Heart left ventricle (tissue), 16 donors: ENCODE measurements around the gene RNU1-2. TPM values are rescaled to one million over a fixed set of nuclear protein-coding genes. Genes with fewer than 3 reads are reported as not detected.
"Not testable (repeated sequence)": the region's sequence is repeated elsewhere in the genome, so short reads cannot be mapped to it uniquely, and the experiment has no call there.

ENCODE experiments used
- ATAC-seq, 4 donors: fragments of 200-7000 bp; cut with Tn5 transposase; one replicate each; pipeline ENCODE4 v1.9.1; 2020 to 2022; ENCODE audit warnings: moderate library complexity in 4 of 4, mild to moderate bottlenecking in 3 of 4, moderate number of reproducible peaks in 1 of 4
- DNase-seq, 5 donors: peaks; one replicate each; pipeline ENCODE4 v3.0.0-alpha.2; 2020
- H3K27ac ChIP-seq, 12 donors: fragments of 200-600 bp; sonication (generic) in 4 of 12; one replicate each; pipeline versions ENCODE4 v1.5.0 to v1.8.0; 2016 to 2022; ENCODE audit warnings: mild to moderate bottlenecking in 2 of 12
- H3K27me3 ChIP-seq, 9 donors: fragments of 200-600 bp; sonication (generic) in 2 of 9; one replicate each; pipeline versions ENCODE4 v1.5.1 to v1.8.0; 2016 to 2022; ENCODE audit warnings: mild to moderate bottlenecking in 3 of 9
- H3K36me3 ChIP-seq, 9 donors: fragments of 200-600 bp; sonication (generic) in 2 of 9; one replicate each; pipeline versions ENCODE4 v1.5.0 to v1.8.0; 2018 to 2022; ENCODE audit warnings: mild to moderate bottlenecking in 2 of 9
- H3K4me1 ChIP-seq, 12 donors: fragments of 200-600 bp; sonication (generic) in 4 of 12; one replicate each; pipeline versions ENCODE4 v1.5.0 to v1.8.0; 2016 to 2022; ENCODE audit warnings: mild to moderate bottlenecking in 3 of 12
- H3K4me3 ChIP-seq, 12 donors: fragments of 200-600 bp; sonication (generic) in 4 of 12; one replicate each; pipeline versions ENCODE4 v1.5.0 to v1.8.0; 2017 to 2022; ENCODE audit warnings: mild to moderate bottlenecking in 9 of 12, moderate library complexity in 4 of 12
- H3K9me3 ChIP-seq, 12 donors: fragments of 200-600 bp; sonication (generic) in 4 of 12; one replicate each; pipeline versions ENCODE4 v1.5.0 to v1.8.0; 2016 to 2022; ENCODE audit warnings: mild to moderate bottlenecking in 1 of 12
- CTCF ChIP-seq, 12 donors: fragments of 200-600 bp; sonication (generic) in 4 of 12; IDR thresholded peaks; one replicate each; pipeline versions ENCODE4 v1.5.0 to v1.8.0; 2018 to 2022; ENCODE audit warnings: antibody characterized with exemption in 12 of 12, mild to moderate bottlenecking in 5 of 12
- POLR2A ChIP-seq, 2 donors: fragments of 450-650 bp; IDR thresholded peaks; one replicate each; pipeline ENCODE4 v1.6.1; 2017; ENCODE audit warnings: antibody characterized with exemption in 2 of 2, mild to moderate bottlenecking in 2 of 2, moderate library complexity in 2 of 2
- WGBS, 4 donors: extraction: QIAGEN DNeasy Blood & Tissue Kit in 2 of 4; methylation state at CpG; one replicate each; pipeline versions ENCODE4 v1.1.5 to v1.1.7; 2013 to 2018; 5-methylcytosine and 5-hydroxymethylcytosine counted together
- intact Hi-C, 10 donors: fragments of 100-400 bp; cut with DNase I; formaldehyde crosslinking; loops; one replicate each; pipeline versions ENCODE4 v1.11.1 to v1.14.2; 2022
- microRNA-seq, 4 donors: library from miRNA; unstranded; fragments of <30 nt; microRNA quantifications; one replicate each; pipeline versions ENCODE4 to v1.2.0, GENCODE V29; 2017 to 2020
- polyA plus RNA-seq, 2 donors: library from polyadenylated mRNA; stranded (reverse); fragments of 200-250 nt; gene quantifications; one replicate each; pipeline ENCODE4 v1.2.3, GENCODE V29; 2013
- total RNA-seq, 9 donors: library from RNA; depleted of rRNA in 2 of 9; stranded (reverse); fragments of >200 nt in 2 of 9; fragmentation: NEBNext Ultra II Directional in 3 of 9; extraction: Animal tissue kit (Norgen Biotek cat#: 25700) in 3 of 9; gene quantifications; one replicate each; pipeline versions ENCODE4 v1.1.0 to v1.2.4, GENCODE V29; 2016 to 2023
- donor health status: ischemic (EF 13 %, LVEDD 7.1; RV severe dilation, severe dysfunction).
- donor health status: healthy with polysubstance abuse.
- donor health status: DM: no; HTN: yes; CAD: no.
- donor health status: DM: no; HTN: no; CAD: no.
- donor health status: ischemic (EF 25% LVEDD 6.9; RV normal size, moderate dysfunction).
- donor health status: ischemic (EF 25% LVEDD 5.7; RV mildly dilated, moderate dysfunction).
- donor health status: healthy.
- donor health status: DM: yes; HTN: yes; CAD: no.
- donor health status: ischemic (EF 35%, LVEDD 5.7; RV mildly dilated, moderate dysfunction).
- donor health status: nonischemic (EF 11% LVEDD 7.7; RV severe dilation, severe dysfunction).
- donor health status: DM: yes; HTN: yes; CAD: no.
- donor health status: PGD.
- donor health status: ischemic (EF 29% LVEDD 5.4; RV normal size, mild dysfunction).
- donor health status: nonischemic (EF 23%, LVEDD 6.1; RV moderate dilation, normal function).

RNU1-2 gene
- total and polyA plus RNA-seq, 11 donors, result 364 to 3,776 (median 2,470) TPM; not detected in 4

- H3K36me3 ChIP-seq, result peaks cover 0 to 69% (median 32%) of the 10 kb centered on the region in 9 donors
- intact Hi-C loops, H3K27ac ChIP-seq, H3K27me3 ChIP-seq, H3K9me3 ChIP-seq, DNase-seq, H3K4me1 ChIP-seq, H3K4me3 ChIP-seq: not testable (repeated sequence)
- 90 to 93% (median 92%) methylated on average over 8 to 16 of the region's 16 CpGs for whole genome bisulfite sequencing, 4 donors
- peak in 2 of 4 donors; percentile 16 to 24 for ATAC-seq
These were observed 40.8 kb downstream of the RNU1-2 start for GRCh38 chr1:16936580-16936979.

DNA sequence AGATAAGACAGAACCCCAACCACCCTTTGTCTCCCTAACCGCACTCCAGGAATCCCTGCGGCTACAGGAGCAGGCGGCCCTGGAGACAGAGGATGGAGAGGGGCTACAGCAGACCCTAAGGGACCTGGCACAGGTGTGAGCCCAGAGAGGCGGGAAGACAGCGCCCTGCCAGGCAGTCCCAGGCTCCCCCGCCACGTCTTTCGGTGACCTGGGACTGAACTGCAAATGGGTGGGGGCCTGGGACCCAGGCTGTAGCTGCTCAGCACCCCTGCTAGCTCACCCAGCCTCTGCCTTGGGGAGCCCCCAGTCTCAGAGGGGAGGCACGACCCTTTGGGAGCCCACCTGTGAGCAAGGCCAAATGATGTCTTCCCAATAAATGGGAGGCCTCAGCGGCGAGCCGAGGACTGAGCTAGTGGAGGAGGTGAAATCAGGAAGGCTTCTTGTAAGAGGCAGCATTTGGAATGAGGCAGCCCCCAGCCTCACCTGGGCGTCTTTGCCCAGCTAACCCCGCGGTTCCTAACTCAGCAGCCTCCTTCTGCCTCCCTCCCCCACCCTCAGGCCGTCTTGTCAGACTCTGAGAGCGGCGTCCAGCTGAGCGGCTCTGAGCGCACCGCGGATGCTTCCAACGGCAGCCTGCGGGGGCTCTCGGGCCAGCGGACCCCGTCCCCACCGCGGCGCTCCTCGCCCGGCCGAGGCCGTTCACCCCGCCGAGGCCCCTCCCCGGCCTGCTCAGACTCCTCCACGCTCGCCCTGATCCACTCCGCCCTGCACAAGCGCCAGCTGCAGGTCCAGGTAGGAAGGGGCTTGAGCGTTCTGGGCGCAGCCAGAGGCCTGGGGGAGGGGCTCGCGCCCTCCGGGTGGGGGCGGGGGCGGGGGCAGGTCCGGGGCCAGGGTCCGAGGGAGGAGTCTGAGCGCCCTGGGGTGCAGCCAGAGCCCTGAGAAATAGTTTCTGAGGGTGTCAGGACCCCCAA, 42.9 kb downstream of the RNU1-2 start:
- Histone ChIP-seq H3K27me3 (no peaks in the 10 kb centered on the region), H3K4me3 (no peak overlapping the region), H3K36me3 (peaks cover 0 to 70% (median 25%) of the 10 kb centered on the region in 9 donors), H3K9me3 (no peaks in the 10 kb centered on the region), H3K4me1 (no peaks in the 10 kb centered on the region), H3K27ac (no peak overlapping the region)
- ATAC-seq (peak in 2 of 4 donors; percentile 7 to 19), DNase-seq (no peak)
- intact Hi-C loops, result no loop called here
- no peak for TF ChIP-seq CTCF (IDR thresholded peaks at IDR 0.05)
- TF ChIP-seq POLR2A (IDR thresholded peaks at IDR 0.05), result no peak
- 54 to 79% (median 74%) methylated on average over 40 to 51 of the region's 51 CpGs for WGBS, 4 donors

DNA sequence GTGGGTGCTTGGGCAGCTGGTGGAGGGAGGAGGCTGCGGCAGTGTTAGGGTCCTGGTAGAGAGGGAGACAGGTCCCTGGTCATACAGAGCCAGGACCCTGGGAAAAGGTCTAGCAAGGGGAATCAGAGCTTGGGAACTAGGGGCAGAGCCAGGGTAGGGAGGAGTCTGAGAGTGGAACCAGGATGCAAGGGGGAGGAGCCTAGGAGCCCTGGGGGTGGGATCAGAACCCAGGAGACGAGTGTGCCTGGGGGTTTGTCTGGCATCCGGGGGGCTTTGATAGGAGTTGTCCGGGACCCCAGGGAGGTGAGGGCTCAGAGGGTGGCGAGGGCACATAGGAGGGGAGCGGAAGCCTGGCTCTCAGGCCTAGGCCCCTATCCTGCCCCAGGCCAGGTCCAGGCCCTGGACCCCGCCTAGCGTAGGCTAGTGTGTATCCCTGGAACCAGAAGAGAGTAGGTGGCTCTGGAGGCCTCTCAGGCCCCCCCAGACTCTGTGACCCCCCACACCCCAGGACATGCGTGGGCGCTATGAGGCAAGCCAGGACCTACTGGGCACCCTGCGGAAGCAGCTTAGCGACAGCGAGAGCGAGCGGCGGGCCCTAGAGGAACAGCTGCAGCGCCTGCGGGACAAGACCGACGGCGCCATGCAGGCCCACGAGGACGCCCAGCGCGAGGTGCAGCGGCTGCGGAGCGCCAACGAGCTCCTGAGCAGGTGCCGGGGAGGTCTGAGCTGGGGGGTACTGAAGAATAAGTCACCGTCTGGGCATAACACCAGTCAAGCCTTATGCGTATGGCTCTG, 43.8 kb downstream of the RNU1-2 start:
- not testable (repeated sequence) for H3K27me3 ChIP-seq, DNase-seq, H3K4me3 ChIP-seq, H3K9me3 ChIP-seq, H3K4me1 ChIP-seq, H3K27ac ChIP-seq
- WGBS, 4 donors, result 94 to 96% (median 95%) methylated on average over 32 of the region's 32 CpGs
- H3K36me3 ChIP-seq, result peaks cover 0 to 73% (median 27%) of the 10 kb centered on the region in 9 donors
- intact Hi-C loops, result loop anchor here in 1 of 10 donors (10.0 kb wide), 1 partner anchor 295 kb away; no protein-coding TSS in a partner anchor
- ATAC-seq, result peak in 3 of 4 donors; percentile 5 to 23 (median 12)

- no peak for ATAC-seq
These were observed 48.3 kb downstream of the RNU1-2 start for GRCh38 chr1:16944038-16944437.

DNA sequence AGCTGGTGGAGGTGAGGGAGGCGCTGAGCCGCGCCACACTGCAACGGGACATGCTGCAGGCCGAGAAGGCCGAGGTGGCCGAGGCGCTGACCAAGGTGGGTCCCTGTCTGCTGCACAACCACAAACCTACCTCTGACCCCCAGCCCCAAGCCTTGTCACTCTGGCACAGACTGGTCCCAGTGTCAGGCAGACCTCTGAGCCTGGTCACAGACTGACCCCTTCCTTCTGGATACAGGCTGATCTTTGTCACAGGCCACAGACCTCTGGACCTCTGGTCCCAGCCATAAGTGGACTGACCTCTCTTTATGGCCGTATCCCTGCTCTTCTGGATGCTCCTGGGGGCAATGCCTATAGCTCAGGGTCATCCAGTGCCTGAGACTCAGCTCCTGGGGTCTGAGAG, 49.7 kb downstream of the RNU1-2 start:
- not testable (repeated sequence) for H3K4me1 ChIP-seq, H3K4me3 ChIP-seq, H3K9me3 ChIP-seq, DNase-seq, H3K27me3 ChIP-seq, H3K27ac ChIP-seq
- peak in 3 of 4 donors; percentile 2 to 24 (median 8) for ATAC-seq
- WGBS, 4 donors, result 81 to 93% (median 90%) methylated on average over 8 to 9 of the region's 9 CpGs
- peaks cover 0 to 74% (median 19%) of the 10 kb centered on the region in 9 donors for H3K36me3 ChIP-seq
- intact Hi-C loops, result loop anchor here in 3 of 10 donors (5.0 to 10.0 kb wide), 2 partner anchors 289 to 323 kb away; no protein-coding TSS in a partner anchor

More at GRCh38 chr1:16944038-16944437, 48.3 kb downstream of the RNU1-2 start:
- Histone ChIP-seq H3K27ac (no peak overlapping the region), H3K4me1 (peaks cover 0 to 4% (median 0%) of the 10 kb centered on the region in 12 donors), H3K9me3 (no peaks in the 10 kb centered on the region), H3K27me3 (no peaks in the 10 kb centered on the region), H3K4me3 (no peak overlapping the region), H3K36me3 (peaks cover 0 to 78% (median 19%) of the 10 kb centered on the region in 9 donors)
- intact Hi-C loops, result loop anchor here in 1 of 10 donors (10.0 kb wide), 1 partner anchor 291 kb away; no protein-coding TSS in a partner anchor
- TF ChIP-seq CTCF (IDR thresholded peaks at IDR 0.05) (no peak), POLR2A (IDR thresholded peaks at IDR 0.05) (no peak)
- WGBS, 4 donors, result 89 to 96% (median 91%) methylated on average over 19 of the region's 19 CpGs
- no peak for DNase-seq

Small RNA genes within 50 kb of the gene (microRNA-seq; reads per million reads assigned to microRNA genes)
- gene MIR3675, result 0 reads per million in 4 donors

Other genes starting within 250 kb of the RNU1-2 start
- gene RNU1-3, start 229.0 kb upstream of the RNU1-2 start, total RNA-seq, result 1,000 to 10,000 TPM in 6 of 9 donors, 100 to 1,000 TPM in 1, not detected in 2; 364 to 3,776 (median 2,470) TPM
- gene RNU1-3, start 229.0 kb upstream of the RNU1-2 start, polyA plus RNA-seq, result not detected
- gene RNU1-4, start 155.5 kb upstream of the RNU1-2 start, total RNA-seq, result 1,000 to 10,000 TPM in 6 of 9 donors, 100 to 1,000 TPM in 1, not detected in 2; 364 to 3,776 (median 2,470) TPM
- not detected for gene RNU1-4, start 155.5 kb upstream of the RNU1-2 start, polyA plus RNA-seq
- 10 to 100 TPM in 3 of 9 donors, 1 to 10 TPM in 6; 3.9 to 12.5 (median 6.7) TPM for gene CROCC, start 26.0 kb downstream of the RNU1-2 start, total RNA-seq
- 10 to 100 TPM in 1 of 2 donors, 1 to 10 TPM in 1; 7.6 to 17.0 TPM for gene CROCC, start 26.0 kb downstream of the RNU1-2 start, polyA plus RNA-seq
- 10 to 100 TPM in 2 of 9 donors, 1 to 10 TPM in 7; 1.2 to 13.0 (median 2.3) TPM for gene MFAP2, start 84.6 kb downstream of the RNU1-2 start, total RNA-seq
- gene MFAP2, start 84.6 kb downstream of the RNU1-2 start, polyA plus RNA-seq, result 1 to 10 TPM; 1.4 to 8.7 TPM
- 10 to 100 TPM in 8 of 9 donors, 1 to 10 TPM in 1; 7.3 to 37.2 (median 15.6) TPM for gene ATP13A2, start 115.9 kb downstream of the RNU1-2 start, total RNA-seq
- gene ATP13A2, start 115.9 kb downstream of the RNU1-2 start, polyA plus RNA-seq, result 10 to 100 TPM in 1 of 2 donors, 1 to 10 TPM in 1; 7.6 to 27.5 TPM
- 100 to 1,000 TPM; 226 to 617 (median 341) TPM for gene SDHB, start 158.1 kb downstream of the RNU1-2 start, total RNA-seq
- 100 to 1,000 TPM; 174 to 305 TPM for gene SDHB, start 158.1 kb downstream of the RNU1-2 start, polyA plus RNA-seq
- gene PADI2, start 223.5 kb downstream of the RNU1-2 start, total RNA-seq, result 1 to 10 TPM in 1 of 9 donors, under 1 TPM in 8; 0.12 to 2.0 (median 0.69) TPM
- gene PADI2, start 223.5 kb downstream of the RNU1-2 start, polyA plus RNA-seq, result under 1 TPM; 0.08 to 0.10 TPM